HepG2 (cell line): ENCODE results near the gene IRF2. TPM values are rescaled to one million over a fixed set of nuclear protein-coding genes. Genes with fewer than 3 reads are reported as not detected.

Experiments used
- ATAC-seq: fragments of 200-7000 bp; cut with Tn5 transposase; 3 replicates; pipeline ENCODE4 v1.9.1; 2020; ENCODE audit warnings: mild to moderate bottlenecking, moderate library complexity
- BruUV-seq: library from RNA; stranded (reverse); fragments of 400-500 nt; replicated peaks from 2 replicates; lab custom pipeline; 2021; lab: Mats Ljungman, UMichigan
- CTCF ChIA-PET: fragments of 300-600 bp; formaldehyde crosslinking; extraction: SDS; loops from one replicate; lab custom pipeline; 2021; ENCODE audit warnings: low total read pairs, inconsistent platforms, low intra/inter-chr PET ratio; lab: Yijun Ruan, JAX
- POLR2A ChIA-PET: fragments of 350-600 bp; sonication (Branson Sonifier 250); formaldehyde crosslinking; loops from one replicate; lab custom pipeline; 2020; ENCODE audit warnings: antibody characterized with exemption, inconsistent platforms; lab: Yijun Ruan, JAX
- DNase-seq: peaks from one replicate; pipeline ENCODE4 v3.0.0-alpha.2; 2015; ENCODE audit warnings: low spot score
- FAIRE-seq: peaks from 3 replicates; lab custom pipeline; 2011; peaks lifted over from hg19 to GRCh38; lab: Jason Lieb, UNC
- H2AFZ ChIP-seq: one replicate; pipeline ENCODE4 v1.6.1; 2011; ENCODE audit warnings: low read length, inconsistent platforms
- H3K27ac ChIP-seq: fragments of 300-600 bp; 3 replicates; pipeline ENCODE4 v1.8.0; 2011; ENCODE audit warnings: mixed run types, mild to moderate bottlenecking, mixed read lengths, low read length, inconsistent platforms; ENCODE audit not compliant: insufficient read depth; ENCODE audit errors: extremely low read length
- H3K27me3 ChIP-seq, 2 experiments: fragments of 200-600 bp in 1 of 2; 2 replicates in 1 of 2; 3 replicates in 1 of 2; pipeline versions ENCODE4 v1.6.0 to v1.8.0; 2011; ENCODE audit warnings: low read length in 2 of 2, mild to moderate bottlenecking in 2 of 2, moderate library complexity in 2 of 2, inconsistent platforms in 1 of 2; ENCODE audit not compliant: insufficient read depth in 2 of 2, control insufficient read depth in 1 of 2
- H3K36me3 ChIP-seq, 2 experiments: fragments of 200-600 bp in 1 of 2; replicated peaks in 1 of 2; 2 replicates in 1 of 2; 3 replicates in 1 of 2; pipeline versions ENCODE4 v1.5.1 to v1.8.0; 2011; ENCODE audit warnings: low read length in 2 of 2, inconsistent platforms in 1 of 2; ENCODE audit not compliant: insufficient read depth in 2 of 2, control insufficient read depth in 1 of 2
- H3K4me1 ChIP-seq: 2 replicates; pipeline ENCODE4 v1.5.1; 2012; ENCODE audit warnings: low read length, inconsistent platforms; ENCODE audit not compliant: insufficient read depth
- H3K4me2 ChIP-seq: 2 replicates; pipeline ENCODE4 v1.6.0; 2011; ENCODE audit warnings: low read depth, low read length, inconsistent platforms
- H3K4me3 ChIP-seq, 3 experiments: fragments of 200-600 bp in 1 of 3; sonication (generic), shearing (Covaris generic) in 1 of 3; replicated peaks in 1 of 3; 2 replicates each; pipeline ENCODE4 v1.5.1; 2011 to 2016; ENCODE audit warnings: low read length in 3 of 3, inconsistent platforms in 2 of 3, low read depth in 2 of 3, mild to moderate bottlenecking in 2 of 3, control low read depth in 1 of 3, mixed read lengths in 1 of 3; ENCODE audit not compliant: insufficient read depth in 1 of 3
- H3K79me2 ChIP-seq: one replicate; pipeline ENCODE4 v1.6.1; 2011; ENCODE audit warnings: low read length, inconsistent platforms; ENCODE audit not compliant: insufficient read depth
- H3K9ac ChIP-seq: 2 replicates; pipeline ENCODE4 v1.6.0; 2011; ENCODE audit warnings: mild to moderate bottlenecking, low read depth, low read length, inconsistent platforms; ENCODE audit not compliant: insufficient read depth
- H3K9me3 ChIP-seq: 2 replicates; pipeline ENCODE4 v1.5.1; 2012; ENCODE audit warnings: mild to moderate bottlenecking, low read length
- H4K20me1 ChIP-seq: 2 replicates; pipeline ENCODE4 v1.6.0; 2011; ENCODE audit warnings: inconsistent platforms, mild to moderate bottlenecking, low read length, moderate library complexity; ENCODE audit not compliant: insufficient read depth
- FOXK1 ChIP-seq: sonication (generic); formaldehyde crosslinking; IDR thresholded peaks from 2 replicates; pipeline ENCODE4 v1.4.0; 2020; ENCODE audit warnings: low read depth, missing genetic modification reagents, borderline replicate concordance
- GATA4 ChIP-seq: sonication (generic); IDR thresholded peaks from 2 replicates; pipeline ENCODE4 v1.6.1; 2016; ENCODE audit warnings: antibody characterized with exemption, low read depth, borderline replicate concordance
- GLMP ChIP-seq: sonication (generic); formaldehyde crosslinking; IDR thresholded peaks from 2 replicates; pipeline ENCODE4 v1.9.0; 2021; ENCODE audit warnings: missing genetic modification reagents, mild to moderate bottlenecking, borderline replicate concordance
- JDP2 ChIP-seq: sonication (generic); formaldehyde crosslinking; IDR thresholded peaks from 2 replicates; pipeline ENCODE4 v1.8.1; 2022; ENCODE audit warnings: missing genetic modification reagents, borderline replicate concordance
- RARG ChIP-seq: sonication (generic); formaldehyde crosslinking; IDR thresholded peaks from 2 replicates; pipeline ENCODE4 v1.4.0; 2020; ENCODE audit warnings: low read depth, mild to moderate bottlenecking, missing genetic modification reagents
- SP4 ChIP-seq: sonication (generic); formaldehyde crosslinking; IDR thresholded peaks from 2 replicates; pipeline ENCODE4 v1.8.1; 2023; ENCODE audit warnings: mild to moderate bottlenecking, missing genetic modification reagents
- SUZ12 ChIP-seq: fragments of 150-350 bp; IDR thresholded peaks from 2 replicates; pipeline ENCODE4 v1.6.1; 2014; ENCODE audit warnings: low read depth, low read length
- TAF1 ChIP-seq: sonication (generic); formaldehyde crosslinking; IDR thresholded peaks from 2 replicates; pipeline ENCODE4 v1.4.0; 2020; ENCODE audit warnings: missing genetic modification reagents
- TCF7 ChIP-seq: sonication (generic); IDR thresholded peaks from 2 replicates; pipeline ENCODE4 v1.6.1; 2016; ENCODE audit warnings: antibody characterized with exemption, low read depth
- THAP8 ChIP-seq: sonication (generic); formaldehyde crosslinking; IDR thresholded peaks from 2 replicates; pipeline ENCODE4 v1.5.1; 2020; ENCODE audit warnings: missing genetic modification reagents, mild to moderate bottlenecking, borderline replicate concordance
- TRIM24 ChIP-seq: sonication (generic); formaldehyde crosslinking; IDR thresholded peaks from 2 replicates; pipeline ENCODE4 v1.8.0; 2022; ENCODE audit warnings: mild to moderate bottlenecking, missing genetic modification reagents
- ZFP1 ChIP-seq: IDR thresholded peaks from 2 replicates; pipeline ENCODE4 v1.6.1; 2016
- ZNF253 ChIP-seq: sonication (generic); formaldehyde crosslinking; IDR thresholded peaks from 2 replicates; pipeline ENCODE4 v1.8.0; 2022; ENCODE audit warnings: mild to moderate bottlenecking, missing genetic modification reagents, borderline replicate concordance
- ZNF512 ChIP-seq: sonication (generic); formaldehyde crosslinking; IDR thresholded peaks from 2 replicates; pipeline ENCODE4 v1.4.0; 2020; ENCODE audit warnings: mild to moderate bottlenecking, missing genetic modification reagents
- WGBS: methylation state at CpG from one replicate; pipeline ENCODE4 v1.1.6; 2017; ENCODE audit warnings: low lambda C conversion rate; 5-methylcytosine and 5-hydroxymethylcytosine counted together
- in situ Hi-C: cut with HindIII; loops from 2 replicates; pipeline ENCODE4 v1.10.0; 2017; ENCODE audit warnings: low pct_unique_long_range_greater_than_20kb; ENCODE audit not compliant: extremely low pct_ligation_motif_present
- intact Hi-C: fragments of 100-400 bp; cut with micrococcal nuclease; formaldehyde crosslinking; loops from one replicate; pipeline ENCODE4 v1.10.0; 2022; ENCODE audit not compliant: unreplicated experiment
- polyA plus RNA-seq, 8 experiments: library from polyadenylated mRNA; depleted of rRNA in 3 of 8; stranded (reverse) in 7 of 8; unstranded in 1 of 8; fragments of >200 nt; fragmentation: Illumina TruSeq in 4 of 8; extraction: Trizol in 4 of 8; gene quantifications; 2 replicates each; pipeline versions ENCODE4 v1.2.1 to v1.2.3, GENCODE V29; 2011 to 2016; ENCODE audit warnings: low read depth in 4 of 8, missing spikeins in 1 of 8, mixed read lengths in 1 of 8; ENCODE audit not compliant: insufficient read depth in 1 of 8
- total RNA-seq, 5 experiments: library from RNA; depleted of rRNA; stranded (reverse); fragments of >200 nt; fragmentation: Illumina TruSeq; extraction: Trizol; gene quantifications; 2 replicates each; pipeline ENCODE4 v1.2.3, GENCODE V29; 2016; ENCODE audit warnings: low read depth in 1 of 5
- TF ChIP-seq, protein P1 (sequence below): sonication (generic); formaldehyde crosslinking; IDR thresholded peaks from 2 replicates; pipeline ENCODE4 v1.5.0; 2020; ENCODE audit warnings: mild to moderate bottlenecking, missing genetic modification reagents

The IRF2 gene
- total and polyA plus RNA-seq, 2 of the 13 experiments (the other 11 are each of a cell fraction or from before 2014, with no cell fraction given) = 15.5 to 28.8 TPM

- TF ChIP-seq TAF1 (CRISPR knock-in tag) (no peak), THAP8 (CRISPR knock-in tag) (no peak), GATA4 (no peak), ZNF253 (CRISPR knock-in tag) (no peak), TCF7 (no peak)
These were observed 30.0 kb upstream of the IRF2 start (continued) for GRCh38 chr4:184504385-184504784.

DNA sequence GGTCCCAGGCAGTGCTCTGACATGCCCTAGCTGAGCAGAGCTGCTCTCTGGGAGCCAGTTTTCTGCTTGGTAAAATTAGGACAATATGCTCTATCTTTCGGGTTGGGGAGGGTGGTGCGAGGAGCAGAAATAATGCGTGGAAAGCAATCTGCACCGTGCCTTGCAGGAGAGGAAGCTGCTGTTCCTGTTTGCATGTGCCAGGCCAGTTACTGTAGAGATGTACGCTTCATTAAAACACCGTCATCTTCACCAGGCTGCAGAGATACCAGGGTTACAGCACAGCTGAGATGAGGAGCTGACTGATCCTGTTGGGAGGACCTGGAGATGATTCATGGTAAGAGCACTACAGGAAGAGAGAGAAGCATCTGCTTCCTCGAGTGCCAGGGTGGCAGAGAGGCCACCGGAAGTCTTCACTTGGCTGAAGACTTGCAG, 29.5 kb upstream of the IRF2 start:
- ATAC-seq (no peak), DNase-seq (no peak), FAIRE-seq (no peak)
- Histone ChIP-seq H3K27me3 (peaks cover 0 to 8% of the 10 kb centered on the region in 2 experiments; a peak in 1 of 5 replicates), H3K9ac (no peak overlapping the region), H2AFZ (no peak overlapping the region), H3K9me3 (no peaks in the 10 kb centered on the region), H3K79me2 (no peaks in the 10 kb centered on the region), H3K4me1 (no peaks in the 10 kb centered on the region), H3K4me2 (no peak overlapping the region), H4K20me1 (no peaks in the 10 kb centered on the region), H3K27ac (no peak overlapping the region), H3K36me3 (no peaks in the 10 kb centered on the region), H3K4me3 (no peak overlapping the region)
- in situ Hi-C loops (no loop called here), intact Hi-C loops (no loop called here)
- POLR2A ChIA-PET = no interaction called here
- no TSS peak for BruUV-seq
- 42% methylated on average over 7 of the region's 8 CpGs for WGBS
- CTCF ChIA-PET = no interaction called here
- TF ChIP-seq ZFP1 (CRISPR knock-in tag) (no peak), SUZ12 (no peak), ZNF512 (CRISPR knock-in tag) (no peak), JDP2 (CRISPR knock-in tag) (no peak), FOXK1 (CRISPR knock-in tag) (no peak), GLMP (CRISPR knock-in tag) (no peak), RARG (CRISPR knock-in tag) (no peak), TRIM24 (CRISPR knock-in tag) (no peak), SP4 (CRISPR knock-in tag) (no peak)
- TF ChIP-seq, protein P1, sequence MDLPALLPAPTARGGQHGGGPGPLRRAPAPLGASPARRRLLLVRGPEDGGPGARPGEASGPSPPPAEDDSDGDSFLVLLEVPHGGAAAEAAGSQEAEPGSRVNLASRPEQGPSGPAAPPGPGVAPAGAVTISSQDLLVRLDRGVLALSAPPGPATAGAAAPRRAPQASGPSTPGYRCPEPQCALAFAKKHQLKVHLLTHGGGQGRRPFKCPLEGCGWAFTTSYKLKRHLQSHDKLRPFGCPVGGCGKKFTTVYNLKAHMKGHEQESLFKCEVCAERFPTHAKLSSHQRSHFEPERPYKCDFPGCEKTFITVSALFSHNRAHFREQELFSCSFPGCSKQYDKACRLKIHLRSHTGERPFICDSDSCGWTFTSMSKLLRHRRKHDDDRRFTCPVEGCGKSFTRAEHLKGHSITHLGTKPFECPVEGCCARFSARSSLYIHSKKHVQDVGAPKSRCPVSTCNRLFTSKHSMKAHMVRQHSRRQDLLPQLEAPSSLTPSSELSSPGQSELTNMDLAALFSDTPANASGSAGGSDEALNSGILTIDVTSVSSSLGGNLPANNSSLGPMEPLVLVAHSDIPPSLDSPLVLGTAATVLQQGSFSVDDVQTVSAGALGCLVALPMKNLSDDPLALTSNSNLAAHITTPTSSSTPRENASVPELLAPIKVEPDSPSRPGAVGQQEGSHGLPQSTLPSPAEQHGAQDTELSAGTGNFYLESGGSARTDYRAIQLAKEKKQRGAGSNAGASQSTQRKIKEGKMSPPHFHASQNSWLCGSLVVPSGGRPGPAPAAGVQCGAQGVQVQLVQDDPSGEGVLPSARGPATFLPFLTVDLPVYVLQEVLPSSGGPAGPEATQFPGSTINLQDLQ (CRISPR knock-in tag) = no peak
